GM23338 (cell line): Measurements from ENCODE around the gene OLFML2A. TPM values are rescaled to one million over a fixed set of nuclear protein-coding genes. Genes with fewer than 3 reads are reported as not detected.

Experiments used
- ATAC-seq: fragments of 200-7000 bp; cut with Tn5 transposase; 3 replicates; pipeline ENCODE4 v1.9.1; 2020
- DNase-seq: peaks from one replicate; pipeline ENCODE4 v3.0.0-alpha.2; 2015; ENCODE audit warnings: low spot score
- H2AFZ ChIP-seq: fragments of 200-600 bp; sonication (generic); 2 replicates; pipeline ENCODE4 v1.8.0; 2016; ENCODE audit warnings: antibody characterized with exemption, mild to moderate bottlenecking, moderate library complexity
- H3F3A ChIP-seq: fragments of 200-600 bp; sonication (generic); replicated peaks from 2 replicates; pipeline ENCODE4 v1.8.0; 2017; ENCODE audit warnings: antibody characterized with exemption, mixed run types, low read depth
- H3K27ac ChIP-seq: fragments of 200-600 bp; sonication (generic); 2 replicates; pipeline ENCODE4 v1.6.1; 2016; ENCODE audit warnings: low read depth
- H3K27me3 ChIP-seq: fragments of 200-600 bp; sonication (generic); 2 replicates; pipeline ENCODE4 v1.8.0; 2016; ENCODE audit warnings: mild to moderate bottlenecking, mixed run types, moderate library complexity; ENCODE audit not compliant: insufficient read depth
- H3K36me3 ChIP-seq: fragments of 200-600 bp; sonication (generic); 2 replicates; pipeline ENCODE4 v1.8.0; 2016; ENCODE audit warnings: mild to moderate bottlenecking; ENCODE audit not compliant: insufficient read depth
- H3K4me1 ChIP-seq: fragments of 200-600 bp; sonication (generic); 2 replicates; pipeline ENCODE4 v1.8.0; 2016; ENCODE audit warnings: mild to moderate bottlenecking, moderate library complexity; ENCODE audit not compliant: insufficient read depth
- H3K4me2 ChIP-seq: fragments of 200-600 bp; sonication (generic); 2 replicates; pipeline ENCODE4 v1.7.1; 2017; ENCODE audit warnings: mixed run types
- H3K4me3 ChIP-seq: fragments of 200-600 bp; sonication (generic); 2 replicates; pipeline ENCODE4 v1.6.1; 2016; ENCODE audit warnings: mixed run types
- H3K79me2 ChIP-seq: fragments of 200-600 bp; sonication (generic); replicated peaks from 2 replicates; pipeline ENCODE4 v1.8.0; 2017; ENCODE audit warnings: mild to moderate bottlenecking; ENCODE audit not compliant: insufficient read depth
- H3K9me2 ChIP-seq: fragments of 200-600 bp; sonication (generic); 2 replicates; pipeline ENCODE4 v1.8.0; 2017; ENCODE audit not compliant: insufficient read depth
- H4K20me1 ChIP-seq: fragments of 200-600 bp; sonication (generic); replicated peaks from 2 replicates; pipeline ENCODE4 v1.8.0; 2017; ENCODE audit warnings: mild to moderate bottlenecking; ENCODE audit not compliant: insufficient read depth
- H3K27ac Mint-ChIP-seq: 2 replicates; pipeline ENCODE4 v1.8.0; 2020; ENCODE audit warnings: inconsistent platforms, mild to moderate bottlenecking, moderate library complexity, mixed read lengths
- H3K27me3 Mint-ChIP-seq: 3 replicates; pipeline ENCODE4 v1.8.0; 2022; ENCODE audit warnings: low read depth, mild to moderate bottlenecking, moderate library complexity, mixed read lengths, inconsistent platforms; ENCODE audit not compliant: insufficient read depth, poor library complexity
- H3K36me3 Mint-ChIP-seq: 3 replicates; pipeline ENCODE4 v1.8.0; 2021; ENCODE audit warnings: low read depth, mild to moderate bottlenecking, inconsistent platforms, moderate library complexity, mixed read lengths
- H3K4me1 Mint-ChIP-seq: 3 replicates; pipeline ENCODE4 v1.8.0; 2020; ENCODE audit warnings: mild to moderate bottlenecking, inconsistent platforms, mixed read lengths
- H3K4me3 Mint-ChIP-seq: 3 replicates; pipeline ENCODE4 v1.8.0; 2021; ENCODE audit warnings: moderate library complexity, mild to moderate bottlenecking, inconsistent platforms, mixed read lengths
- H3K9me3 Mint-ChIP-seq: 3 replicates; pipeline ENCODE4 v1.8.0; 2020; ENCODE audit warnings: moderate library complexity, mild to moderate bottlenecking, inconsistent platforms, mixed read lengths
- CREB1 ChIP-seq: fragments of 250-450 bp; sonication (Bioruptor Pico); IDR thresholded peaks from 2 replicates; pipeline ENCODE4 v1.5.0; 2020; ENCODE audit warnings: low read depth, mild to moderate bottlenecking, moderate library complexity
- CTCF ChIP-seq, 2 experiments: fragments of 200-600 bp in 1 of 2; sonication (generic) in 1 of 2; conservative IDR thresholded peaks; 2 replicates each; pipeline versions ENCODE4 v1.5.1 to v1.6.1; 2016 to 2017; ENCODE audit warnings: antibody characterized with exemption in 2 of 2, low read depth in 2 of 2, mild to moderate bottlenecking in 2 of 2, moderate library complexity in 1 of 2
- ETS1 ChIP-seq: IDR thresholded peaks from 2 replicates; pipeline ENCODE4 v1.6.1; 2016; ENCODE audit warnings: antibody characterized with exemption
- EZH2 ChIP-seq: fragments of 200-600 bp; sonication (generic); IDR thresholded peaks from one replicate; pipeline ENCODE4 v1.8.0; 2017; ENCODE audit warnings: antibody characterized with exemption, mild to moderate bottlenecking, low read depth; ENCODE audit not compliant: unreplicated experiment
- EZH2phosphoT487 ChIP-seq: fragments of 200-600 bp; sonication (generic); IDR thresholded peaks from one replicate; pipeline ENCODE4 v1.8.1; 2018; ENCODE audit warnings: antibody characterized with exemption; ENCODE audit not compliant: unreplicated experiment
- JUNB ChIP-seq: IDR thresholded peaks from one replicate; pipeline ENCODE4 v1.6.1; 2016; ENCODE audit warnings: antibody characterized with exemption; ENCODE audit not compliant: unreplicated experiment
- NANOG ChIP-seq: IDR thresholded peaks from 2 replicates; pipeline ENCODE4 v1.6.1; 2016; ENCODE audit warnings: antibody characterized with exemption, borderline replicate concordance
- POLR2AphosphoS5 ChIP-seq: IDR thresholded peaks from 2 replicates; pipeline ENCODE4 v1.6.1; 2016; ENCODE audit warnings: antibody characterized with exemption, low read depth
- REST ChIP-seq: IDR thresholded peaks from one replicate; pipeline ENCODE4 v1.6.1; 2018; ENCODE audit warnings: antibody characterized with exemption; ENCODE audit not compliant: unreplicated experiment
- STAT1 ChIP-seq: IDR thresholded peaks from one replicate; pipeline ENCODE4 v1.6.1; 2016; ENCODE audit warnings: antibody characterized with exemption; ENCODE audit not compliant: unreplicated experiment
- ZNF114 ChIP-seq: fragments of 250-450 bp; sonication (Bioruptor Pico); IDR thresholded peaks from 2 replicates; pipeline ENCODE4 v1.5.0; 2020; ENCODE audit warnings: mild to moderate bottlenecking, moderate library complexity
- ZNF331 ChIP-seq: fragments of 250-450 bp; sonication (Bioruptor Pico); IDR thresholded peaks from 2 replicates; pipeline ENCODE4 v1.5.0; 2020; ENCODE audit warnings: low read depth, mild to moderate bottlenecking, moderate library complexity
- ZNF462 ChIP-seq: fragments of 250-450 bp; sonication (Bioruptor Pico); IDR thresholded peaks from 2 replicates; pipeline ENCODE4 v1.5.0; 2020; ENCODE audit warnings: mild to moderate bottlenecking, moderate library complexity
- polyA plus RNA-seq: library from polyadenylated mRNA; unstranded; fragments of >200 nt; fragmentation: Nextera tagmentation; extraction: Ambion mirVana; gene quantifications from 2 replicates; pipeline ENCODE4 v1.2.1, GENCODE V29; 2016
- total RNA-seq: library from RNA; depleted of rRNA; stranded (reverse); fragments of >200 nt; shearing (Covaris generic); gene quantifications from 2 replicates; pipeline ENCODE4 v1.2.3, GENCODE V29; 2014

Gene OLFML2A
- total and polyA plus RNA-seq, 2 experiments from 2014 or later: 1.1 to 6.7 TPM

GRCh38 chr9:124786881-124787573 lies 10.1 kb downstream of the OLFML2A start:
- no peaks in the 10 kb centered on the region for H3K4me1 Mint-ChIP-seq

More at GRCh38 chr9:124786881-124787573, 10.1 kb downstream of the OLFML2A start:
- Histone ChIP-seq H3K9me2 (no peaks in the 10 kb centered on the region), H2AFZ (no peak overlapping the region), H3K36me3 (no peaks in the 10 kb centered on the region), H3K4me1 (no peaks in the 10 kb centered on the region), H3K4me2 (no peak overlapping the region), H4K20me1 (no peaks in the 10 kb centered on the region), H3K4me3 (no peak overlapping the region), H3F3A (no peaks in the 10 kb centered on the region), H3K27me3 (no peaks in the 10 kb centered on the region), H3K79me2 (no peaks in the 10 kb centered on the region), H3K27ac (no peak overlapping the region)
- Mint-ChIP-seq H3K9me3 (no peaks in the 10 kb centered on the region), H3K36me3 (no peaks in the 10 kb centered on the region), H3K4me3 (no peak overlapping the region), H3K27me3 (peaks cover 4% of the 10 kb centered on the region), H3K27ac (no peak overlapping the region)
- TF ChIP-seq EZH2phosphoT487 (no peak), ZNF462 (CRISPR knock-in tag) (no peak), CTCF (conservative IDR thresholded peaks at IDR 0.05; ENCODE audit: low read depth in 2 of 2) (no peak), POLR2AphosphoS5 (no peak), STAT1 (no peak), ETS1 (no peak), ZNF331 (CRISPR knock-in tag) (no peak), EZH2 (no peak), REST (no peak), JUNB (no peak), CREB1 (CRISPR knock-in tag) (no peak), ZNF114 (CRISPR knock-in tag) (no peak), NANOG (no peak)
- no peak for ATAC-seq
- DNase-seq: no peak
